Liver (tissue), 9 donors: ENCODE results near the gene OSBPL10. TPM values are rescaled to one million over a fixed set of nuclear protein-coding genes. Genes with fewer than 3 reads are reported as not detected.

Experiments
- DNase-seq: peaks from one replicate; pipeline ENCODE4 v3.0.0-alpha.2; 2017; ENCODE audit warnings: low spot score
- H3K27ac ChIP-seq, 2 donors: one replicate each; pipeline ENCODE4 v1.7.0; 2013; ENCODE audit warnings: inconsistent platforms in 2 of 2, low read length in 2 of 2, control low read depth in 1 of 2, low read depth in 1 of 2, mild to moderate bottlenecking in 1 of 2
- H3K27me3 ChIP-seq, 4 donors: one replicate each; pipeline versions ENCODE4 v1.6.1 to v1.7.0; 2013; ENCODE audit warnings: low read length in 3 of 4, inconsistent platforms in 1 of 4, mild to moderate bottlenecking in 1 of 4, moderate library complexity in 1 of 4; ENCODE audit not compliant: control insufficient read depth in 4 of 4, insufficient read depth in 4 of 4
- H3K36me3 ChIP-seq, 4 donors: one replicate each; pipeline versions ENCODE4 v1.6.1 to v1.7.0; 2013; ENCODE audit warnings: low read length in 3 of 4, mild to moderate bottlenecking in 3 of 4, low read depth in 1 of 4, moderate library complexity in 1 of 4; ENCODE audit not compliant: control insufficient read depth in 4 of 4, insufficient read depth in 3 of 4
- H3K4me1 ChIP-seq, 4 donors: one replicate each; pipeline versions ENCODE4 v1.6.1 to v1.7.0; 2013; ENCODE audit warnings: low read length in 3 of 4, mild to moderate bottlenecking in 3 of 4, moderate library complexity in 1 of 4; ENCODE audit not compliant: control insufficient read depth in 4 of 4, insufficient read depth in 4 of 4
- H3K4me3 ChIP-seq, 3 donors: one replicate each; pipeline versions ENCODE4 v1.6.1 to v1.7.0; 2013; ENCODE audit warnings: low read length in 3 of 3, control low read depth in 1 of 3, low read depth in 1 of 3, mild to moderate bottlenecking in 1 of 3
- H3K9ac ChIP-seq, 2 donors: one replicate each; pipeline ENCODE4 v1.7.0; 2013; ENCODE audit warnings: low read length in 2 of 2, mild to moderate bottlenecking in 2 of 2, moderate library complexity in 2 of 2, control low read depth in 1 of 2, low read depth in 1 of 2
- H3K9me3 ChIP-seq, 4 donors: one replicate each; pipeline versions ENCODE4 v1.6.1 to v1.7.0; 2013; ENCODE audit warnings: low read length in 3 of 4; ENCODE audit not compliant: control insufficient read depth in 4 of 4
- CTCF ChIP-seq: fragments of 150-350 bp; IDR thresholded peaks from 2 replicates; pipeline ENCODE4 v1.5.1; 2017; ENCODE audit warnings: improper control_type of control experiment, low read depth, low read length; ENCODE audit not compliant: missing input control
- EGR1 ChIP-seq, 2 donors: IDR thresholded peaks; 2 replicates each; pipeline ENCODE4 v1.6.1; 2016 to 2018; ENCODE audit warnings: antibody characterized with exemption in 2 of 2, low read depth in 2 of 2
- FOXA1 ChIP-seq: IDR thresholded peaks from 2 replicates; pipeline ENCODE4 v1.6.1; 2016; ENCODE audit warnings: antibody characterized with exemption
- FOXA2 ChIP-seq: IDR thresholded peaks from 2 replicates; pipeline ENCODE4 v1.6.1; 2016; ENCODE audit warnings: antibody characterized with exemption
- GABPA ChIP-seq, 2 donors: IDR thresholded peaks in 1 of 2; conservative IDR thresholded peaks in 1 of 2; 2 replicates each; pipeline ENCODE4 v1.6.1; 2016; ENCODE audit warnings: antibody characterized with exemption in 2 of 2, mild to moderate bottlenecking in 1 of 2, moderate library complexity in 1 of 2
- HNF4A ChIP-seq, 2 donors: conservative IDR thresholded peaks; 2 replicates each; pipeline ENCODE4 v1.6.1; 2016; ENCODE audit warnings: antibody characterized with exemption in 2 of 2, mild to moderate bottlenecking in 2 of 2
- HNF4G ChIP-seq: IDR thresholded peaks from 2 replicates; pipeline ENCODE4 v1.6.1; 2016; ENCODE audit warnings: antibody characterized with exemption
- JUND ChIP-seq, 2 donors: IDR thresholded peaks; 2 replicates each; pipeline ENCODE4 v1.6.1; 2016; ENCODE audit warnings: antibody characterized with exemption in 2 of 2
- MAX ChIP-seq: IDR thresholded peaks from 2 replicates; pipeline ENCODE4 v1.6.1; 2016; ENCODE audit warnings: antibody characterized with exemption
- RAD21 ChIP-seq, 2 donors: IDR thresholded peaks; 2 replicates each; pipeline ENCODE4 v1.6.1; 2016; ENCODE audit warnings: antibody characterized with exemption in 2 of 2, mild to moderate bottlenecking in 2 of 2
- REST ChIP-seq: IDR thresholded peaks from 2 replicates; pipeline ENCODE4 v1.6.1; 2016; ENCODE audit warnings: antibody characterized with exemption, mild to moderate bottlenecking
- SP1 ChIP-seq: IDR thresholded peaks from 2 replicates; pipeline ENCODE4 v1.6.1; 2018; ENCODE audit warnings: antibody characterized with exemption, mild to moderate bottlenecking
- TAF1 ChIP-seq: conservative IDR thresholded peaks from 2 replicates; pipeline ENCODE4 v1.6.1; 2016; ENCODE audit warnings: antibody characterized with exemption, mild to moderate bottlenecking
- YY1 ChIP-seq: IDR thresholded peaks from 2 replicates; pipeline ENCODE4 v1.6.1; 2016; ENCODE audit warnings: antibody characterized with exemption, mild to moderate bottlenecking
- WGBS: extraction: QIAGEN DNeasy Blood & Tissue Kit; methylation state at CpG from one replicate; pipeline ENCODE4 v1.1.7; 2013; 5-methylcytosine and 5-hydroxymethylcytosine counted together
- polyA plus RNA-seq, 2 donors: library from polyadenylated mRNA; stranded (reverse) in 1 of 2; unstranded in 1 of 2; fragments of 200-250 nt in 1 of 2; fragments of >200 nt in 1 of 2; fragmentation: Nextera tagmentation in 1 of 2; extraction: Ambion mirVana in 1 of 2; gene quantifications; one replicate each; pipeline versions ENCODE4 v1.2.1 to v1.2.3, GENCODE V29; 2013 to 2015
- total RNA-seq, 2 donors: library from RNA; depleted of rRNA; stranded (reverse); fragments of >200 nt; gene quantifications; one replicate each; pipeline ENCODE4 v1.2.3, GENCODE V29; 2014
- TF ChIP-seq, protein P1 (sequence below): IDR thresholded peaks from 2 replicates; pipeline ENCODE4 v1.6.1; 2016; ENCODE audit warnings: antibody characterized with exemption
- TF ChIP-seq, protein P2 (sequence below): IDR thresholded peaks from 2 replicates; pipeline ENCODE4 v1.6.1; 2016; ENCODE audit warnings: antibody characterized with exemption
- donor health status: healthy.
- donor health status: healthy.
- donor health status: healthy.
- donor health status: healthy.
- donor health status: healthy.

The OSBPL10 gene
- total and polyA plus RNA-seq, 4 donors: 0.75 to 4.0 (median 1.7) TPM

GRCh38 chr3:31661993-31662670, 318.9 kb downstream of the OSBPL10 start:
- Histone ChIP-seq H3K36me3 (no peaks in the 10 kb centered on the region), H3K9ac (no peak overlapping the region), H3K27me3 (no peaks in the 10 kb centered on the region), H3K9me3 (peaks cover 2 to 16% (median 2%) of the 10 kb centered on the region in 4 donors), H3K4me1 (no peaks in the 10 kb centered on the region), H3K27ac (no peak overlapping the region), H3K4me3 (no peak overlapping the region)
- WGBS: 89% methylated on average over 5 of the region's 5 CpGs
- no peak for TF ChIP-seq YY1
- TF ChIP-seq HNF4G: no peak
- no peak for TF ChIP-seq TAF1
- TF ChIP-seq, protein P1, sequence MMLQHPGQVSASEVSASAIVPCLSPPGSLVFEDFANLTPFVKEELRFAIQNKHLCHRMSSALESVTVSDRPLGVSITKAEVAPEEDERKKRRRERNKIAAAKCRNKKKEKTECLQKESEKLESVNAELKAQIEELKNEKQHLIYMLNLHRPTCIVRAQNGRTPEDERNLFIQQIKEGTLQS: no peak
- TF ChIP-seq HNF4A (conservative IDR thresholded peaks at IDR 0.05): no peak
- no peak for TF ChIP-seq RAD21 (IDR thresholded peaks at IDR 0.05)
- no peak for TF ChIP-seq MAX
- TF ChIP-seq JUND (IDR thresholded peaks at IDR 0.05): no peak
- no peak for TF ChIP-seq SP1
- no peak for TF ChIP-seq FOXA2
- no peak for DNase-seq

DNA sequence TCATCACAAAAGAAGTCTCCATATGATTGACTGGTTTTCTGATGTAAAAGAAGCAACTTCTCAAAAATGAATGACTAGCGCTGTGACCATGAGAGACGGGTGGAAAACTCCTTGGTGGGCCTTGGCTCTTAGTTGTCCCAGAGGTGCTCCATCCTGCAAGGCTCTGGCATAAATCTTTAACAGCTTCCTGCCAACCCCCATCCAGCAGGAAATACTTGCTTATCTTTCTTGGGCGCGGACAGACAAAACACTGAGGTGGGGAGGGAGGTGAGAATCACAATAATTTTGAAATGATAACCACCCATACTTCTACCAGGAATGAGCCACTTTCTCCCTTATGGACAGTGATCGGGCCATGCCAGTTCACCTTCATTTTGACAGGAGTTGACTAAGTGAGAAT, 319.8 kb downstream of the OSBPL10 start:
- 79% methylated on average over 5 of the region's 5 CpGs for WGBS

More for the DNA sequence above, 319.8 kb downstream of the OSBPL10 start:
- Histone ChIP-seq H3K4me3 (no peak overlapping the region), H3K36me3 (no peaks in the 10 kb centered on the region), H3K27me3 (no peaks in the 10 kb centered on the region), H3K4me1 (no peaks in the 10 kb centered on the region), H3K9me3 (peaks cover 2 to 23% (median 8%) of the 10 kb centered on the region in 4 donors), H3K27ac (no peak overlapping the region), H3K9ac (no peak overlapping the region)
- TF ChIP-seq FOXA2 (no peak), HNF4A (conservative IDR thresholded peaks at IDR 0.05) (no peak), EGR1 (IDR thresholded peaks at IDR 0.05; ENCODE audit: low read depth in 2 of 2) (no peak), SP1 (no peak), GABPA (IDR thresholded peaks at IDR 0.05 in 1 of 2, conservative IDR thresholded peaks at IDR 0.05 in 1 of 2) (no peak), CTCF (no peak), RAD21 (IDR thresholded peaks at IDR 0.05) (no peak), TAF1 (no peak), MAX (no peak), HNF4G (no peak), FOXA1 (no peak), REST (no peak), YY1 (no peak), JUND (IDR thresholded peaks at IDR 0.05) (no peak)
- TF ChIP-seq, protein P2, sequence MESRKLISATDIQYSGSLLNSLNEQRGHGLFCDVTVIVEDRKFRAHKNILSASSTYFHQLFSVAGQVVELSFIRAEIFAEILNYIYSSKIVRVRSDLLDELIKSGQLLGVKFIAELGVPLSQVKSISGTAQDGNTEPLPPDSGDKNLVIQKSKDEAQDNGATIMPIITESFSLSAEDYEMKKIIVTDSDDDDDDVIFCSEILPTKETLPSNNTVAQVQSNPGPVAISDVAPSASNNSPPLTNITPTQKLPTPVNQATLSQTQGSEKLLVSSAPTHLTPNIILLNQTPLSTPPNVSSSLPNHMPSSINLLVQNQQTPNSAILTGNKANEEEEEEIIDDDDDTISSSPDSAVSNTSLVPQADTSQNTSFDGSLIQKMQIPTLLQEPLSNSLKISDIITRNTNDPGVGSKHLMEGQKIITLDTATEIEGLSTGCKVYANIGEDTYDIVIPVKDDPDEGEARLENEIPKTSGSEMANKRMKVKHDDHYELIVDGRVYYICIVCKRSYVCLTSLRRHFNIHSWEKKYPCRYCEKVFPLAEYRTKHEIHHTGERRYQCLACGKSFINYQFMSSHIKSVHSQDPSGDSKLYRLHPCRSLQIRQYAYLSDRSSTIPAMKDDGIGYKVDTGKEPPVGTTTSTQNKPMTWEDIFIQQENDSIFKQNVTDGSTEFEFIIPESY: no peak
- TF ChIP-seq, protein P1: no peak
- no peak for DNase-seq
